ENCODE results near the gene GPATCH2. TPM values are rescaled to one million over a fixed set of nuclear protein-coding genes. Genes with fewer than 3 reads are reported as not detected.

GPATCH2 gene
- total RNA-seq, 1 experiment from 2014 or later: 34.5 TPM

DNA sequence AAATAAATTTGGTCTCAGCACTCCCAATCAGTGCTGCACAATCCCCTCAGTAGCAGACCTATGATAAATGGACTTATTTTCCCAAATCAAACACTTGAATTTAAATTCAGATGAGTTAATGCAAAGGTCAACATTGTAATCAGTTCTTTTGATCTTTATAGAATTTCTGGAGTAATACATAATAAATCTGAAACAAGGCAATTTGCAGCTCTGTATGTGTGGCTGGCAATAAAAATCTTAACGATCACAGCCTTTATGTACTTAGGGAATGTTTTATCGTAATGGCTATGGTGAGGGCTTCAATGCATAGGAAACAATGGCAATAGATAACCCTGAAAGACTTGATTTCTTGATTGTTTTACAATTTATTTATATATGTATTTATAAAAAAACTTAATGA lies 91.4 kb downstream of the GPATCH2 start:
- Mint-ChIP-seq H3K4me1 (ENCODE audit: insufficient read depth, unreplicated experiment) (peaks cover 10% of the 10 kb centered on the region), H3K27me3 (ENCODE audit: insufficient read depth, unreplicated experiment) (no peaks in the 10 kb centered on the region), H3K9me3 (ENCODE audit: unreplicated experiment) (no peaks in the 10 kb centered on the region), H3K27ac (ENCODE audit: low read depth, unreplicated experiment) (no peak overlapping the region), H3K4me3 (ENCODE audit: unreplicated experiment) (no peak overlapping the region), H3K36me3 (ENCODE audit: insufficient read depth, unreplicated experiment) (no peaks in the 10 kb centered on the region)
- BruUV-seq (replicated peaks): no TSS peak
- no peak for DNase-seq (ENCODE audit: unreplicated experiment)
- TF ChIP-seq, protein P1, sequence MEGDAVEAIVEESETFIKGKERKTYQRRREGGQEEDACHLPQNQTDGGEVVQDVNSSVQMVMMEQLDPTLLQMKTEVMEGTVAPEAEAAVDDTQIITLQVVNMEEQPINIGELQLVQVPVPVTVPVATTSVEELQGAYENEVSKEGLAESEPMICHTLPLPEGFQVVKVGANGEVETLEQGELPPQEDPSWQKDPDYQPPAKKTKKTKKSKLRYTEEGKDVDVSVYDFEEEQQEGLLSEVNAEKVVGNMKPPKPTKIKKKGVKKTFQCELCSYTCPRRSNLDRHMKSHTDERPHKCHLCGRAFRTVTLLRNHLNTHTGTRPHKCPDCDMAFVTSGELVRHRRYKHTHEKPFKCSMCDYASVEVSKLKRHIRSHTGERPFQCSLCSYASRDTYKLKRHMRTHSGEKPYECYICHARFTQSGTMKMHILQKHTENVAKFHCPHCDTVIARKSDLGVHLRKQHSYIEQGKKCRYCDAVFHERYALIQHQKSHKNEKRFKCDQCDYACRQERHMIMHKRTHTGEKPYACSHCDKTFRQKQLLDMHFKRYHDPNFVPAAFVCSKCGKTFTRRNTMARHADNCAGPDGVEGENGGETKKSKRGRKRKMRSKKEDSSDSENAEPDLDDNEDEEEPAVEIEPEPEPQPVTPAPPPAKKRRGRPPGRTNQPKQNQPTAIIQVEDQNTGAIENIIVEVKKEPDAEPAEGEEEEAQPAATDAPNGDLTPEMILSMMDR (IDR thresholded peaks at IDR 0.05; ENCODE audit: unreplicated experiment): no peak
- ChIA-PET POLR2A (no interaction called here), CTCF (interaction anchor here (0.9 kb wide), 1 partner anchor 71 kb away, joined by 3 read pairs; no protein-coding TSS in a partner anchor)
- intact Hi-C loops (cut with micrococcal nuclease): no loop called here

DNA sequence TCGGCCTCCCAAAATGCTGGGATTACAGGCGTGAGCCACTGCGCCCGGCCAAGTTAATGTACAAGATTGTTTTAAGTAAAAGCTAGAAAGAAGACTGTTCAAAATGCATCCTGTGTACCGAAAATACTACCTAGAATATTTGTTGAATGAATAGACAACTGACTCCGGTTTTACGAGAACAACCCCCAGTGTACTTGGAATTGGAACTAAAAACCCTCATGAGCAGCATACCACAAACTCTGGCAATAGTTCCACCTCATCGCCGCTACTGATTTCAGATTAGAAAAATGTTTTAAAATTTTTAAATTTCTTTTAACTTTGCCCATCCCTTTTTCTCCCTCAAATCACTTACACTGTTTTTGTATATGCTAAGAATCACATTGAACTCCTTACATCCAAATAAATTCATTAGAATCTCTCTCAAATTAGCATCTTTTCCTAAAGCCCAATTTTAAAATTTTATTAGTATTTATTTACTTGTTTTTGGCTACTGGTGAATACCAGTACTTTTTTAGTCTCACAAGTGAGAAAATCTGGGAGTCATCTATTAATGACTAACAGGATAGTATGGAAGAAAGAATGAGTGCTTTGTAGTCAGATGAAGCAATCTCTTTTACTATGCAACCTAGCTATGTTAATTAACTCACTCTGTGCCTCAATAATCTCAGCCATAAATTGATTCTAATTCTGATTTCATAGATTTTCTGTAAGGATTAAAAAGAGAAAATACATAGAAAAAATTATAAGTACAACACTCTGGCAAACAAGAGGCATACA lies 95.1 kb downstream of the GPATCH2 start:
- TF ChIP-seq, protein P1 (IDR thresholded peaks at IDR 0.05; ENCODE audit: unreplicated experiment): no peak
- peaks cover 13% of the 10 kb centered on the region for H3K4me1 Mint-ChIP-seq (ENCODE audit: insufficient read depth, unreplicated experiment)
- ChIA-PET CTCF (interaction anchor here (1.5 kb wide), 1 partner anchor 212 kb away, joined by 4 read pairs; no protein-coding TSS in a partner anchor), POLR2A (interaction anchor here (0.6 to 2.0 kb wide), 3 partner anchors 10 to 124 kb away, joined by 3 to 9 read pairs (median 4); no protein-coding TSS in a partner anchor)
- H3K27me3 Mint-ChIP-seq (ENCODE audit: insufficient read depth, unreplicated experiment): no peaks in the 10 kb centered on the region
- no peak overlapping the region for H3K27ac Mint-ChIP-seq (ENCODE audit: low read depth, unreplicated experiment)
- intact Hi-C loops (cut with micrococcal nuclease): no loop called here
- DNase-seq (ENCODE audit: unreplicated experiment): peak; percentile 22
- H3K9me3 Mint-ChIP-seq (ENCODE audit: unreplicated experiment): no peaks in the 10 kb centered on the region
- BruUV-seq (replicated peaks): no TSS peak
- H3K4me3 Mint-ChIP-seq (ENCODE audit: unreplicated experiment): no peak overlapping the region
- no peaks in the 10 kb centered on the region for H3K36me3 Mint-ChIP-seq (ENCODE audit: insufficient read depth, unreplicated experiment)

DNA sequence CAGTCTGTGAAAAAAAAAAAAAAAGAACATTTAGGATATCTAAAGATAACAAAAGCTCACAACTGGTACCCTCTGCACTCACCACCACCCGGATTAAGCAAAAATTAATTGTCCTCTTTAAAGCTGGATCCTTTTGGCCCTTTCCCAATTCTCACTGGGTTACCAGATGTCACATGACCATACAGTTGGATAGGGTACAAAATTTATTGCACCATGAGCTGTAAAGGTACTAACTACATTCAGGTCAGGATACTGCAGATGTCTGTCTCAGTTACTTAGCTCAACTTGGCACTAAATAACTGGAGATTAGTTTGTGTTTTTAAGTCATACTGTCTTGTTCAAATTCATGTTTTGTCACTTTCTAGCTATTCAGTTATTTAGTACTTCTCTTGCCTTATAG lies 96.3 kb downstream of the GPATCH2 start:
- intact Hi-C loops (cut with micrococcal nuclease): no loop called here
- no TSS peak for BruUV-seq (replicated peaks)
- H3K27ac Mint-ChIP-seq (ENCODE audit: low read depth, unreplicated experiment): peak overlapping the region; percentile 9
- H3K27me3 Mint-ChIP-seq (ENCODE audit: insufficient read depth, unreplicated experiment): no peaks in the 10 kb centered on the region
- H3K4me1 Mint-ChIP-seq (ENCODE audit: insufficient read depth, unreplicated experiment): peaks cover 13% of the 10 kb centered on the region
- TF ChIP-seq, protein P1 (IDR thresholded peaks at IDR 0.05; ENCODE audit: unreplicated experiment): no peak
- peak; percentile 90 for DNase-seq (ENCODE audit: unreplicated experiment)
- H3K36me3 Mint-ChIP-seq (ENCODE audit: insufficient read depth, unreplicated experiment): no peaks in the 10 kb centered on the region
- ChIA-PET CTCF (interaction anchor here (0.6 to 1.5 kb wide), 7 partner anchors 13 to 255 kb away, joined by 3 to 5 read pairs (median 3); no protein-coding TSS in a partner anchor), POLR2A (interaction anchor here (0.6 to 2.0 kb wide), 9 partner anchors 9 to 179 kb away, joined by 3 to 9 read pairs (median 3); partner anchors contain the start of genes GPATCH2 and SPATA17)
- peaks cover 5% of the 10 kb centered on the region for H3K9me3 Mint-ChIP-seq (ENCODE audit: unreplicated experiment)
- no peak overlapping the region for H3K4me3 Mint-ChIP-seq (ENCODE audit: unreplicated experiment)

DNA sequence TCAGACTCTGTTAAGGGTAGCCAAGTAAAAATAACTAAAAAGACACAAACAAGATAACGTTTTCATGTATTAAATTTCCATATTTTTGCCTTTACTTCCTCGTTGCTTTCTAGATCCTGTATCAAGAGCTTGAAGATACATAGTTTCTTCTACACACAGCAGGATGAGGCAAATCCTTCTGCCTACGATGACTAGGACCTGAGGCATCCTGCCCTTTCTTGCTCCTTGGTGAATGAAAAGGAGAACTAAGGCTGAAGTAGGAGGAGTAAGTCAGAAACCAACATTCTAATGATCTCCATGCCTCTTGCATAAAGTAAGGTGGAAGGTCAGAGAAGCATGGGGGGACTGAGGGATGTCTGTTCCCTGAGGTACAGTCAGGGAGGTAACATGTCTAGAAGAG lies 102.6 kb downstream of the GPATCH2 start:
- Mint-ChIP-seq H3K9me3 (ENCODE audit: unreplicated experiment) (peaks cover 8% of the 10 kb centered on the region), H3K36me3 (ENCODE audit: insufficient read depth, unreplicated experiment) (no peaks in the 10 kb centered on the region), H3K4me1 (ENCODE audit: insufficient read depth, unreplicated experiment) (peaks cover 30% of the 10 kb centered on the region), H3K27me3 (ENCODE audit: insufficient read depth, unreplicated experiment) (no peaks in the 10 kb centered on the region), H3K27ac (ENCODE audit: low read depth, unreplicated experiment) (peak overlapping the region; percentile 8), H3K4me3 (ENCODE audit: unreplicated experiment) (no peak overlapping the region)
- BruUV-seq (replicated peaks): no TSS peak
- ChIA-PET POLR2A (interaction anchor here (0.8 kb wide), 1 partner anchor 1967 kb away, joined by 3 read pairs; no protein-coding TSS in a partner anchor), CTCF (interaction anchor here (0.7 kb wide), 1 partner anchor 511 kb away, joined by 3 read pairs; no protein-coding TSS in a partner anchor)
- intact Hi-C loops (cut with micrococcal nuclease): loop anchor here (5.0 kb wide), 1 partner anchor 104 kb away; the partner anchor contains the start of genes GPATCH2 and SPATA17
- no peak for DNase-seq (ENCODE audit: unreplicated experiment)
- TF ChIP-seq, protein P1 (IDR thresholded peaks at IDR 0.05; ENCODE audit: unreplicated experiment): no peak
